Skeletal muscle satellite cell (primary cell): ENCODE data around the gene INF2.
"Not testable (repeated sequence)": the region's sequence is repeated elsewhere in the genome, so short reads cannot be mapped to it uniquely, and the experiment has no call there.

Source experiments
- H3K27me3 ChIP-seq: 2 replicates; pipeline ENCODE4 v1.7.0; 2013; ENCODE audit warnings: low read length; ENCODE audit not compliant: control insufficient read depth, insufficient read depth
- H3K36me3 ChIP-seq: 2 replicates; pipeline ENCODE4 v1.7.0; 2013; ENCODE audit warnings: mild to moderate bottlenecking, control low read depth, low read length; ENCODE audit not compliant: insufficient read depth
- H3K4me1 ChIP-seq: 2 replicates; pipeline ENCODE4 v1.7.0; 2013; ENCODE audit warnings: low read length; ENCODE audit not compliant: control insufficient read depth, insufficient read depth
- H3K4me2 ChIP-seq: 2 replicates; pipeline ENCODE4 v1.7.0; 2013; ENCODE audit warnings: mild to moderate bottlenecking, low read length
- H3K4me3 ChIP-seq: 2 replicates; pipeline ENCODE4 v1.7.0; 2013; ENCODE audit warnings: low read length
- H3K9ac ChIP-seq: 2 replicates; pipeline ENCODE4 v1.7.0; 2013; ENCODE audit warnings: mild to moderate bottlenecking, low read depth, low read length, moderate library complexity
- H3K9me3 ChIP-seq: replicated peaks from 2 replicates; pipeline ENCODE4 v1.7.0; 2013; ENCODE audit warnings: mild to moderate bottlenecking, control low read depth, low read length

The INF2 gene

DNA sequence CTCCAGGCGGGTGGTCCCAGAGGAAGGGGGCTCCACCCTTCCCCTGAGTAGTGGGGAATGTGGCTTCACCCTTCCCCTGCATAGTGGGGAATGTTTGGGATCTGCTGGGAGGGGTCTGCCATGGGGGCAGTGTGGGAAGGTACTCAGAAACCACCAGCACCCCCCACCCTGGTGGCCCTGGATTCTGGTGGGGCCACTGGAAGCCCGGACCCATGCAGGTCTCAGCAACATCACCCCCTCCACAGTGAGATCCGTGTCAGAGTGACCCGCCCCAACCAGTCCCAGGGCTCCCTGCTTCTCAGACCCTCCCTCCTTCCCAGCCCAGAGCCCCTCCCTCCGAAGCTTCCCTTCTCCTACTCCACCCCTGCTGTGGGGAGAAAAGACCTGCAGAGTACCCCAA is 30.3 kb upstream of the INF2 start:
- H3K36me3 ChIP-seq, result no peaks in the 10 kb centered on the region
- peaks cover 19% of the 10 kb centered on the region for H3K4me1 ChIP-seq

DNA sequence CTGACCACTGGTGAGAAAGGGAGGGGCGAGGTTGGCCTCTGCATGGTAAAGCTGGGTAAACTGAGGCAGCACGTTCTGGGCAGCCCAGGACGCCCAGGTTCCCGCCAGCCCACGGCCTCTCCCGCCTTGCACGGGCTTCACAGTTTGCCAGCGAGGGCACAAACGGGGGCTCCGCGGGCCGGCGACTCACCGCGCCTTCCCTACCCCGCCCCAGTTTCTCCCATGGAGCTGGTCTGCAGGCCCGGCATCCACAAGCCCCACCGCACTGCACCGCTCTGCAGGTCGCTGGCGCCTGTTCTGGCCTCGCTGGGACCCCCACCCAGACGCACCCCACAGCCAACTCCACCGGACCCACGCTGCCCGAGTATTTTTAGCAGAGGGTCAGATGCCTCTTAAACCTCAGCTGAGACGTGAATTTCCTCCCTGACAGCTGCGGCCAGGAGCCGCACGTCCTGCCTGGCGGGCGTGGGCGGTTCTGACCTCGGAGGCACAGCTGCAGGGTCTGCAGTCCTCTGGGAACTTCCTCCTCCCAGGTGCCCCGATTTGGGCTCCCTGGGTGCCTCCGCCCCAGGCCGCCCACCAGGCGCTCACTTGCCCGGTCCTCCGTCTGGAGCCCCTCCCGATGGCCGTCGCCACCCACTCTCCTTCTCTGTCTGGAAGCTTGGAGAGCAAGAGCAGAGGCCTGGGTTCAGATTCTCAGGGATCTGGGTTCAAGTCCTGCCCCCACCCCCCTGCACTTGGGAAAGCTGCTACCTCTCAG is 29.5 kb upstream of the INF2 start:
- Histone ChIP-seq H3K36me3 (no peaks in the 10 kb centered on the region), H3K27me3 (peaks cover 8% of the 10 kb centered on the region), H3K4me1 (peaks cover 19% of the 10 kb centered on the region), H3K4me3 (no peak overlapping the region), H3K9me3 (peaks cover 5% of the 10 kb centered on the region), H3K9ac (no peak overlapping the region), H3K4me2 (peak overlapping the region; percentile 58)

More for the DNA sequence above, 30.3 kb upstream of the INF2 start:
- Histone ChIP-seq H3K27me3 (peaks cover 8% of the 10 kb centered on the region), H3K9ac (no peak overlapping the region), H3K4me2 (no peak overlapping the region), H3K4me3 (no peak overlapping the region), H3K9me3 (peaks cover 5% of the 10 kb centered on the region)

DNA sequence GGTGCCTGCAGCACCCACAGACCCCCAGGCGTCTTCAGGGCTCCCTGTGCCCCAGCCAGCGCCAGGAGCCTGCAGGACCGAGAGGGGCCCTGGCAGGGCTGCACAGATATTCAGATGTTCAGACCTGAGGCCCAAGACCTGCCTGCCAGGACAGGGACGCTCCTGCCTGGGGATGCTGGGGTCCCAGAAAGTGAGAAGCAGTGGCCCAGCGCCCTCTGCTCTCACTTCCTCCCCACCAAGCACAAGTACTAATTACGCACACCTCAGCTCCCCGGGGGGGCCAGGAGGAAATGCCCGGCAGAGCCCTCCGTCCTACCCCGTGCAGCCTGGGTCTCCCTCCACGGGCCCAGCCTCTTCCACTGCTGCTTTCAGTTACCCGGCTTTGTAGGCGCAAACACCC is 28.8 kb upstream of the INF2 start:
- Histone ChIP-seq H3K4me2 (no peak overlapping the region), H3K9me3 (peaks cover 5% of the 10 kb centered on the region), H3K27me3 (peaks cover 4% of the 10 kb centered on the region), H3K4me3 (no peak overlapping the region), H3K9ac (no peak overlapping the region), H3K4me1 (peaks cover 20% of the 10 kb centered on the region), H3K36me3 (no peaks in the 10 kb centered on the region)

DNA sequence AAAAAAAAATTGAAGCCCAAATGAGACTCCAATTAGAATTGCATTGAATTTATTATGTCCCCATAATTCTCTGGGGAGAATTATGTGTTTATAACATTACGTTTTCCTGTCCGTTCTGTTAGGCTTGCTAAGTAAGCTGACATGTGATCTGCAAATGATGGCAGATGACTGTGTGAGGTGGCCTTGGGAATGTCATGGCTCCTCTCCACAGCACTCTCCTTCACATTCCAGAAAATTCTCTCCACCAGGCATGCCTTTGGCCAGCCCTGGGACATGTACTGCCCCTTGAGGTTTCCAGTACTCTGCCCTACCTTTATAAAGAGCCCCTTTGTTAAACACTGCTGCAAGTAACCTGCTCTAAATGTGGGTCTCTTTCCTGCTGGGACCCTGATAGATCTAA is 28.3 kb upstream of the INF2 start:
- Histone ChIP-seq H3K9me3 (peaks cover 5% of the 10 kb centered on the region), H3K4me1 (peaks cover 20% of the 10 kb centered on the region), H3K4me2 (no peak overlapping the region), H3K36me3 (no peaks in the 10 kb centered on the region), H3K4me3 (no peak overlapping the region), H3K9ac (no peak overlapping the region), H3K27me3 (peaks cover 4% of the 10 kb centered on the region)

DNA sequence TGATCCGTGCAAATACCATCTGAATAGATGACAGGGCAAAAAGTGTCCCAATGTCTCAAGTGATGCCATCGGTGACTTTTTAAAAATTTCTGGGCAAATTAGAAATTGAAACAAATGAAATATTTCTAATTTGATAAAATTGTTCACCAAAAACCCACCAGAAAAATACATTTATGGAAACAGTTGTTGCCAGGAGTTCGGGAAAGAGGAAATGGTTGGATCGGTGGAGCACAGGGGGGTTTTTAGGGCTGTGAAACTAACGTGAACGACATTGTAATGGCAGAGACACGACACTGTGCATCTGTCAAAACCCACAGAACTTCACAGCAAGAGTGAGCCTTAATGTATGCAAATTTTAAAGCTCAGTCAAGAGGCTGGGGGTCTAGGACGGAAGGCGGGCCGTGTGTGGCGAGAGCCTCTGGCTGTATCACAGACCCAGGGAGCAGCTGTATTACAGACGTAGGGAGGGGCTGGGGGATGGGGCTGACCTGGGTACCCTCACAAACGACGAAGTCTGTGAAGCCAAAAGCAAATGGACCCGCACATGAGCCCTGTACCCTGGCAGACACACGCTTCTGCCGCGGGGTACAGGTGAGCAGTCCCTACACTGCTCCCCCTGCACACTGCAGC is 27.8 kb upstream of the INF2 start:
- not testable (repeated sequence) for H3K27me3 ChIP-seq, H3K9me3 ChIP-seq, H3K9ac ChIP-seq, H3K4me3 ChIP-seq, H3K4me2 ChIP-seq, H3K36me3 ChIP-seq
- peaks cover 17% of the 10 kb centered on the region for H3K4me1 ChIP-seq

DNA sequence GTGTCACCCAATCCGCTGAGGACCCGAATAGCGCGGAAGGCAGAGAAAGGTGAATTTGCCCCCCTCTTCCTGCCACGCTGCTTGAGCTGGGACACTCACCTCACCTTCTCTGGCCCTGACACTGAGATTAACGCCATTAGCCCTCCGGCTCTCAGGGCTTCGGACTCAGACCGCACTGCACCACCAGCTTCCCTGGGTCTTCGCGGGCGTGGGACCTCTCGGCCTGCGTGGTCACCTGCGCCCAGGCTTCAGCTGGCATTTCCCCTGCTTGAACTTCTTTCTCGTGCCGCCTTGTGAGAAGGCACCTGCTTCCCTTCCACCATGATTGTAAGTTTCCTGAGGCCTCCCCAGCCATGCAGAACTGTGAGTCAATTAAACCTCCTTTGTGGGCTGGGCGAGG is 26.9 kb upstream of the INF2 start:
- not testable (repeated sequence) for H3K9ac ChIP-seq, H3K4me2 ChIP-seq, H3K9me3 ChIP-seq, H3K27me3 ChIP-seq, H3K4me3 ChIP-seq, H3K36me3 ChIP-seq
- peaks cover 17% of the 10 kb centered on the region for H3K4me1 ChIP-seq

DNA sequence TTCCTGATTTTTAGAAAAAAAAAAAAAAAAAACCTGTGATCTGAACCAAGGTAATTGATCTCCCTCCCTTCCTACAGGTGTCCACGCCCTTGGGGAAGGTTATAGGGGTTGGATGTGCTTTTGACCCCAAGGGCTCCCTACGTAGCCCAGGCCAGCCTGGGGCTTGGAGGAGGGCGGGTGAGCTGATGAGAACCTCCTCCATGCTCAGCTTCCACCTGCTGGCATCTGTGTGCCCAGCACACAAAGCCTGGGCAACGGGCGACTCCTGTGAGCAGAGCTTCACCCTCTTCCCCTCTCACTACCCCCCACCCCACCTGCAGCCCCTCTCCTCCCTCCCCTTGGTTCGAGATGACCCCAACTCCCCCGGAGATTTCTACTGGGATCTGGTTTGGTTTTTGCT is 25.3 kb upstream of the INF2 start:
- peaks cover 17% of the 10 kb centered on the region for H3K4me1 ChIP-seq
- H3K27me3 ChIP-seq, result no peaks in the 10 kb centered on the region
- no peak overlapping the region for H3K4me2 ChIP-seq
- H3K36me3 ChIP-seq, result no peaks in the 10 kb centered on the region
- H3K4me3 ChIP-seq, result no peak overlapping the region
- H3K9ac ChIP-seq, result no peak overlapping the region
- H3K9me3 ChIP-seq, result peaks cover 5% of the 10 kb centered on the region

DNA sequence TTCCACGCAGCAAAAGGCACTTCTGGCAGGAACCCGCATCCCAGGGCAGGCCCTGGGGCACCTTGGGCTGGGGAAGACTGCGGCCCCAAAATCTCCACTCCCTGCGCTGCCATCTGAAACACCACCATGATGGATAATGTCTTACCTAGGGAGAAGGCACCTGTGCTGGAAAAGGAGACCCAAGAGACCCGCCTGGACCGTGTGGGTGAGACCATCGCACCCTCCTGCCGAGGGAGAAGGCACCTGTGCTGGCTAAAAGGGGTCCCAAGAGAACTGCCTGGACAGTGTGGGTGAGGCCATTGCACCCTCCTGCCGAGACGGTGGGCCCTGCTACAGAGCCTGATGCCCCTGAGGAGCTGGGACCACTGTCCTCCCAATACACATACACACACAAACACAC is 24.8 kb upstream of the INF2 start:
- H3K4me1 ChIP-seq, result peaks cover 16% of the 10 kb centered on the region
- no peaks in the 10 kb centered on the region for H3K36me3 ChIP-seq
- peaks cover 5% of the 10 kb centered on the region for H3K9me3 ChIP-seq
- H3K4me3 ChIP-seq, result no peak overlapping the region
- H3K9ac ChIP-seq, result no peak overlapping the region
- no peaks in the 10 kb centered on the region for H3K27me3 ChIP-seq
- no peak overlapping the region for H3K4me2 ChIP-seq

DNA sequence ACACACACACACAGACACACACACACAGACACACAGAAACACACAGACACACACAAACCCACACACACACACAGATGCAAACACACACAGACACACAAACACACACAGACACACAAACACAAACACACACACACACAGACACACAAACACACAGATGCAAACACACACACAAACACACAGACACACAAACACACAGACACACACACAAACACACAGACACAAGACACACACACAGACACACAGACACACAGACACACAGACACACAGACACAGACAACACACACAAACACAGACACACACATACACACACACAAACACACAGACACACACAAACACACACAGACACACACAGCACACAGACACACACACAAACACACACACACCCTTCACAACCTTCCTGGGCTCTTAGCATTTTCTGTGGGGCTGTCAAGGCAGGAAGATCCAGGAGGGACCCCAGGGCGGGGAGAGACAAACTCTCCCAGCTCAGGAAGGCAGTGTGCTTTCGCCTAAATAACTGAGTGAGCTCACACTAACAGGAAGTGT is 24.2 kb upstream of the INF2 start:
- no peaks in the 10 kb centered on the region for H3K27me3 ChIP-seq
- no peak overlapping the region for H3K4me3 ChIP-seq
- peaks cover 10% of the 10 kb centered on the region for H3K4me1 ChIP-seq
- H3K4me2 ChIP-seq, result no peak overlapping the region
- H3K9me3 ChIP-seq, result peaks cover 5% of the 10 kb centered on the region
- H3K9ac ChIP-seq, result no peak overlapping the region
- H3K36me3 ChIP-seq, result no peaks in the 10 kb centered on the region

DNA sequence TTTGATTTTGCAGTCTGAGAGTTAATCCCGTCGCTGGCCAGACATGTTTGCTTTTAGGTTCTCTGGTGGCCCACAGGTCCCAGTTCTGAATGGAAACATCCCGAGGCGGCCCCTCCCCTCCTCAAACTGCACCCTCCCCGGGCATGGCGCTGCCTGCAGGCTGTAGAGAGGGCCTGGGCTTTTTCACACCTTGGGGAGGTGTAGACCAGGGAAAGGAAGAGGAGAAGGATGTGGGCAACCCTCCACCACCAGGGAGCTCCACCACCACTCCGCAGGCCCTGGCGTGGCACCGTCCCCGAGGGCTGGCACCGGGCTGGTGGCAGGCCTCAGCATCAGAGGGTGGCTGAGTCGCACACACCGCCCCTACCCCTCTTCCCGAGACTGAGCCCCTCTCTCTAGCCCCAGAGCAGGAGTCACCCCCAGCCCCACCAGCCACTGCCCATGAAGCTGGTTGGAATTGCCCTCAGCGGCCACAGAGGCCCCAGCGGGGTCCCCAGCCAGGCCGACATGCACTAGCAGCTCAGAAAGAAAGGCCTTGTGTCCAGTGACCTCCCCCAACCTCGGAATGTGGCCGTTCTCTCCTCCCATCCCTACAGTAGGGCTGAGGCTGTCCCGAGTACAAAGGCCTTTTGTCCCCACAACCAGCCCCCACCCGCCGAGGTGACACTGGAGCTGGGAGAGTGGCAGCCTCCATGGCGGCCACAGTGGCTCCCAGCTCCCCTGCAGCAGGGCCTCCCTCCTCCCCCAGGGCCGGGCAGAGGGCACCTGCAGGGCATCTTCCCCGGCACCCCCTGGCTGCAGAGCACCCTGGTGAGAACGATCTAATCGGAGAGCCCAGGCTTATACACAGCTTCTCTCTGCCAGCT is 23.5 kb upstream of the INF2 start:
- H3K9me3 ChIP-seq, result peaks cover 5% of the 10 kb centered on the region
- no peak overlapping the region for H3K4me3 ChIP-seq
- peaks cover 4% of the 10 kb centered on the region for H3K4me1 ChIP-seq
- H3K36me3 ChIP-seq, result no peaks in the 10 kb centered on the region
- H3K9ac ChIP-seq, result no peak overlapping the region
- H3K27me3 ChIP-seq, result no peaks in the 10 kb centered on the region
- no peak overlapping the region for H3K4me2 ChIP-seq

DNA sequence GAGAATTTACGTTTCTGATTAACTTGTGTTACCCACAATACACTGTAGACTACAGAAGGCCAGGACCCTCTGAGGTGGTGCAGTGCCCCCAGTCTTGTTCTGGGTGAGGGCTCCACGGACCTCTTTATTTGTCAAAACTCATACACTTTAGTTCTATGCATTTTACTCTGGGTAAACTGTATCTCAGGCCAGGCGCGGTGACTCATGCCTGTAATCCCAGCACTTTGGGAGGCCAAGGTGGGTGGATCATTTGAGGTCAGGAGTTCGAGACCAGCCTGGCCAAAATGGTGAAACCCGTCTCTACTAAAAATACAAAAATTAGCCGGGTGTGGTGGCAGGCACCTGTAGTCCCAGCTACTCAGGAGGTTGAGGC is 22.9 kb upstream of the INF2 start:
- H3K27me3 ChIP-seq, H3K4me3 ChIP-seq, H3K36me3 ChIP-seq, H3K4me2 ChIP-seq, H3K9me3 ChIP-seq, H3K4me1 ChIP-seq, H3K9ac ChIP-seq: not testable (repeated sequence)
